HG02943 (cell line): ENCODE data around the gene CYBB.

Source experiments
- ATAC-seq: cut with Tn5 transposase; IDR thresholded peaks from one replicate; pipeline ENCODE4 v1.9.1; 2021; ENCODE audit warnings: mild to moderate bottlenecking, low read depth, moderate library complexity; ENCODE audit not compliant: unreplicated experiment

The CYBB gene

DNA sequence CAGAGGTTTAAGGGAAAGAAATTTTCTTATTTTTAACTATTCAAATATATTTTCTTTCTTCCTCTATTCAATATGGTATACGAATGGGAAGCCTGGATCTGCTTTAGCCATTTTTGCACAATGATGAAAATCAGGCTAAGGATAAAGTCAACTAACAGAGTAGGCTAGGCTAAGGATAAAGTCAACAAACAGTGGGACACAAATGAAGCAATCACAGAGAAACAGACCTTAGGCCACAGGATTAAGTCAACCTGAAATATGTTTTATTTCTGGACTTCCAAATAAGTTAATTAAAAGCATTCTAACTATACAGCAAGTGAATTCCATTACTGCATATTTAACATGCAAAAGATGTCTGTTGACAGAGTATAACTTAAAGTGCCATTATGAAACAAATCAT is 50.5 kb downstream of the CYBB start:
- no peak for ATAC-seq

DNA sequence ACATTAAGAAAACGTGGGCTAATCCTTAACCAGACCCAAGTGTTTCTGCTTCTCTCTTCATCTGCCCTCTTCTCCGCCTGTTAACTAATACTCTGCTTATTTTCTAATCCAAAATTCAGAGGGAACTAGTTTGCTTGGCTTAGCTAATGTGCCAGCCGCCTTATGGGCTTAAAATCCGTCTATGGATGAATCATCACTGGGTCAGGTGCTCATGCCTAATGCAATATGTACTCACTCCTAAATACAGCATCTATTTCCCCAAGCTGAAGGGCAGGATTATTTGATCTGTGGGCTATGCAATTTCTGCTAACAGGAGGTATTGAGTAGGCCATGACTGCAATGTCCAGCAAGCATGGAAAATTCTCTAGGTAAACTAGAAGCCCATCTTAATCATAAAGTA is 55.1 kb downstream of the CYBB start:
- no peak for ATAC-seq

DNA sequence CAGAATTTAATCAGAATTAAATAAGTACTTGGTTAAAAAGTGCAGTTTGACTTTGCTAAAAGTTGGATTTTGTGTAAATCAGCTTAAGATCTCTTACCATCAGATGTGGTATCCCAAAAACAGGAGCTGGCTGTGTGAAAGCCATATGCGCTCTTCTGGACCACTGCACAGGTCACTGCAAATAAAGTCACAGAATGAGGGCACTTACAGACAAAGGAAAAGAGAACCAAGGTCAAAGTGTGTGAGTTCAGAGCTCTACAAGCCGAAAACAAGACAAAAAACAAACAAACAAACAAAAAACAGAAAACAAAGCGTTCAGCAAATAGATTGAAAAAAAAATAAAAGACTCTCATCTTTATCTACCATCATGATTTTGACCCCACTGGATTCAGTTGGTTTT is 61.1 kb downstream of the CYBB start:
- ATAC-seq = no peak

DNA sequence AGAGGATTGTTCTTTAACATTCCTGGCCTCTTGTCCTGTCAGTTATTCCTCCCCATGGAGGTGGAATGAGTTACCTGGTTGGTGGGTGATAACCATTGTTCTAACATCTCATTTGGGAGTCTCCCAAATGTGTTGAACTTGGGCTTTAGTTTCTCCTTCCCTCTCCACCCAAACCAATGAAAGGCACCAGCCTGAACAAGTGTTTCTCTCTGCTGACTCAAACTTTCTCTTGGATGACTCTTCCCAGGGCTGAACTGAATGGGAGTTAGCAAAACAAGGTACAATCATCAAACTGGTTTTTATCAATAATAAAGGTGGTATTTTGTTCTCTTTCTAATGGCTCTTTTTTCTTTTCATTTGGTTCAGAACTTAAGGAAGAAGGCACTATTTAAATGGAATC is 64.8 kb downstream of the CYBB start:
- ATAC-seq = no peak

DNA sequence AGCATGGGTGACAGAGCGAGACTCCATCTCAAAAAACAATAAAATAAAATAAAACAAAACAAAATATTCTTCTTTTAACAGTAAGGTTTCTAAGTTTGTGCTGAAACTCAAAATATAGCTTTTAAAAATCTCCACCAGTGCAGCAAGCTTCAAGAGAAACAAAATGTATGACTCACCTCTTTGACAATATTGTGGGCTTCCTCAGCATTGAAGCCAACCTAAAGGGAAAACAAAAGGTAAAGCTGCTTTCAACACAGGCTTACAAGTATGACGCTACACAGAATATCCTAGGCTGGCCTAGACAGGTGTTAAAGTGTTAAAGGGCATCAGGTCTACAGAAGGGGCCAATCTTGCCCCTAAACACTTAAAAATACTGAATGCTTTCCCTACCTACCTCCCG is 66.3 kb downstream of the CYBB start:
- ATAC-seq = no peak

DNA sequence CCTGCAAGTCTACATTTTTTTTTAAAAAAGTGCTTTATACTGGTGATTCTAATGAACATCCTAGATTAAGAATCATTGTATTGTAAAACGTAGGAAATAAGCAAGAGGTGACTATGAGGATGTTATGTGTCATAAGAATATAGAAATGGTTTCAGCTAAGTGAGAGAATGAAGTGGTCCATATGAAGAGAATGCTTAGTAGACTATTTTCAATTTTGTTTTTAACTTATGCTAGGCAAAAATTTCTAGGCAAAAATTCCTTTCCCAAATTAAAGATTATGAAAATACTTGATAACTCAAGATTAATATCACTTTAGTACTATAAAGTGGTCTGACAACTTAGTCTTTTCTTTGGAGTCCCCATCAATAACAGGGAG is 66.7 kb downstream of the CYBB start:
- no peak for ATAC-seq

DNA sequence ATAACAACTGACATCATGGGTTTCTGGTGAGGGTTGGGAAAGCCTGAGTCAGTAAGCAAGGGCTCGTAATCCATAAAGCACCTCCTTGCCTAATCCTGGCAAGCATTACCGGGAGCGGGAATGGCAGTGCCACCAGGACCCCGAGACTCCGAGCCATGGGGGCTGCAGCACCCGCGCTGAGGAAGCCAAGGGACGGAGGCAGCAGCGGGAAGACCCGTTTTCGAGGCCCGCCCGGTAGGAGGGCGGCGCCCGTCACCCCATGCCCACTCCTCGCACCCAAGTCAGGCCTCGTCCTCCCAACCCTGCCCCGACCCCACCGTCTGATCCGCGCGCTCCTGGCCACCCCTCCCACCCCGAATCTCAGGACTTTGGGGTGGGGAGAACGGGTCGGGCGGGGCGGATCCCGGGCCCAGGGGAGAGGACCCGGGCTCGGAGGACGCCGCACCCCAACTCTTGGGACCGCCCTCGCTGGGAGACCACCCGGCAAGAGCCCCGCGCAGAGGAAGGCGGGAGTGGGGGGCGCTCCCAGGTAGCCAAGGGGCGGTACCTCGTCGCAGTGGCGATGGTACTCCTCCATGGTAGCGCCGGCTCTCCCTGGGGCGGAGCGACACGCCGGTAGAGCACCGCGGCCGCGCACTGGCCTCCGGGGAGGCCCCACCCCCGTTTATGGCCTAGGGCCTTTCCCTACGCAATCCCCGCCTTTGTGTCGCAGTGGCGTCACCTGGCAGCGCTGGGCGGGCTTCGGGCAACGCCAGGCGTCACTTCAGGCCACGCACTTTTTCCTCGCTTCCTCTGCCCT is 67.3 kb downstream of the CYBB start, which contains the start of gene DYNLT3:
Gene DYNLT3 (minus strand): TSS at position 638 of the 799 bp plus-strand sequence. CDS start 61 bp downstream, at position 577.
- peak; percentile 99 for ATAC-seq

DNA sequence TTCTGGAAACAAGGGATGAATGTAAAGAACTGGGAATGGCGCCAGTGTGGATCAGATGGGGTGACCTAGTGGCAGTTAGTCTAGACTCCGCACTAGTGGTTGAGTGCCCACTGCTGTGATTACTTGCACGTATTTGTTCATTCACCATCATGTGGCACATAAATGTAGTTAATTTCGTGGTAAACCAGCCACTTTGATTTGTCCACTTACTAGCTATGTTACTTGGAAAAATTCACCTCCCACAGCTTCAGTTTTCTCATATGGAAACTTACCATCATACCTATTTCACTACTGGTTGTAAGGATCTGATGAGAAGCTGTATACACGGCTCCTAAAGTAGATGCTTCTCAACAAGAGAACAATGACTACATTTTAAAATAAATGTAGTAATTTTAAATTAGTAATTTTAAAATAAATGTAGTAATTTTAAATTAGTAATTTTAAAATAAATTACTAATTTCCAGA is 67.9 kb downstream of the CYBB start:
- ATAC-seq = no peak

DNA sequence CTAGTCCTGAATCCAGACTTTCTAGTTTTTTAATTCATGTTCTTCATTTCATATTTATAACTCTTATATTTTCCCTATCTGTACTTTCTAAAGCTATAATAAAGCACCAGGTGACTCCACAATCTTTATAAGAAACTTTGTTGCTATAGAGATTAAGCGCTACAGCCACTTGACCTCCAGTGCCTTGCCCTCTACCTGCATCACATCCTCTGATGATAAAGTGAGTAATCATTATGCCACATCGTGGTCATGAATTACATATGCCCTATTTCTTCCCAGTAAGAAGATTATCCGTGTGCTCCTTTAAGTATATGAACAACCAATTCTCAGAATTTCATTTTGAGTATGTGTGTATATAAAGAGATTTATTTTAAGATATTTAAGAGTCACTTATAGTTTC is 74.3 kb downstream of the CYBB start:
- no peak for ATAC-seq

DNA sequence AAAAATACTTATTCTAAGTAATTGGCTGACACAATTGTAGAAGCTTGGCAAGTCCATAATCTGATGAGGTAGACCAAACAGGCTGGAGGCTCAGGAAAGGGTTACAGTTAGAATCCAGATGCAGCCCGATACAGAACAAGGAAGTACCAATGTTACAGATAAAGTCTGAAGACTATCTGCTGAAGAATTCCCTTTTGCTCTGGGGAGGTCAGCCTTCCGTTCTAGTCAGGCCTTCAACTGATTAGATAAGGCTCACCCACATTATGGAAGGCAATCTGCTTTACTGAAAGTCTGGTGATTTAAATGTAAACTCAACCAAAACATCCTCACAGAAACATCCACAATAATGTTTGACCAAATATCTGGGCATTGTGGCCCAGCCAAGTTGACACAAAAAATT is 74.9 kb downstream of the CYBB start:
- ATAC-seq = no peak

DNA sequence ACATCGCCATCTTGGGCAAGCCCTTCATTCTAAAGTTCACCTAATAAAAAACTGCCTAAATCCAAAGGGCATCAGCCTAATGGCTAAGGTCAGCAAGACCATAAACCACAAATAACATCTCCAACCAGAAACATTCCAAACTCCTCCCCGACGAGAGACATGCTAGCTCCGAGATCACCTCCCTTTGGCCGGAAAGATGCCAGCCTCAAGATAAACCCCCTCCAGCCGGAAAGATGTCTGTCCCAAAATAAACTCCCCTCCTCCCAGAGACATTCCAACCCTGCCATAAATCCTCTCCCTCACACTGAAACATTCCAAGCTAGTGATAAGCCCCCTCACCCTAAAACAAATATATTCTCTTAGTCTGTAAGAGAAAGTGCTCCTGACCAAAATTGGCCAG is 80.9 kb downstream of the CYBB start:
- no peak for ATAC-seq

DNA sequence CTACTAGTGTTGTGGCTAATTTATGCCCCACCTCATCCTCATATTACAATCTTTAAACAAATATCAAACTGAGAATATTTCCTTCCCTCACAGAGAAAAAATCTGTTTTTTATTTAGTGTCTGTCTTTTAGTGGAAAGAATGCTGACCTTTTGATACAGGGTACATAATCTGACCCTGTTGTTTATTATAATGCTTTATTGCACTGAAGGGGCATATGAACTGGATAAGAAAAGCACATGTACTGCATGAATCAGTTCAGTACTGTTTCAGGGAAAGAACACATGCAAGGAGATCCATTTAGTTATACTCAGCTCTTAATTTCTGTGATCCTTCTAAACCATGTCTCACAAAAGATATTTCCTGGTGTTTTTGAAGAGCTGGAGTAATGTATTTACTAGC is 83.0 kb downstream of the CYBB start:
- no peak for ATAC-seq
